Endometrium (tissue), 2 donors: ENCODE data around the gene MCAT.

Experiments used
- FAIRE-seq: peaks from 2 replicates; lab custom pipeline; 2012; peaks lifted over from hg19 to GRCh38; lab: Jason Lieb, UNC
- donor health status: control.
- donor health status: control.

The MCAT gene

DNA sequence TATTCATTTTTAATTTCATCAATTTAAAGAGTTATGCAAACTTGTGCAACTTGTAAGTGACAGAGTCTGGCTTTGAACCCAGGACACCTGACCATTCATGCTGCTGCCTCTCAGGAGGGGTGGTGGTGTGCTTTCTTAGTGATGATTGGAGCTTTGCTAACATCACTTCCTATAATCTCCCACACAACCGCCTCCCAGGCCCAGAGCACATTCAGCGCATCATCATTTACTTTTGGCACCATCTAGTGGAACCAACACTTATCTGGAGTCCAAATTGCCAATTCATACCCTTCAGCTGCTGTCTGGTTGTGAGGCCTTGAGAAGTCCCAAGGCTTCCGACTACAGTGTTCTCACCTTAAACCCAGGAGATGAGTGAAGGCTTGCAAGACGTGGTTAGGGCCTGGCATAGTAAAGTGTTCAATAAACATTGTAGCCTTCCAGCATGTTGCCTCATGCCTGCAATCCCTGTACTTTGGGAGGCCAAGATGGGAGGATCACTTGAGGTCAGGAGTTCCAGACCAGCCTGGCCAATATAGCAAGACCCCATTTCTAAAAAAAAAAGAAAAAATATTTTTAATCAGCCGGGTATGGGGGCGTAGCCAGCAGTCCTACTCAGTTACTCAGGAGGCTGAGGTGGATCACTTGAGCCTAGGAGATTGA lies 52.9 kb downstream of the MCAT start:
- no peak for FAIRE-seq

- FAIRE-seq: no peak
Observed at GRCh38 chr22:43088984-43089717, 54.0 kb downstream of the MCAT start, which contains the start of gene TTLL1. Gene TTLL1 (minus strand): TSS chr22:43089391. CDS start chr22:43075586, 13,805 bp downstream.

- FAIRE-seq: no peak
Observed at GRCh38 chr22:43088627-43088983, 54.6 kb downstream of the MCAT start.

- no peak for FAIRE-seq
Observed at GRCh38 chr22:43085658-43086606, 57.3 kb downstream of the MCAT start.
